Hematopoietic multipotent progenitor cell treated with erythropoietin and hydrocortisone succinate and interleukin-3 and kit ligand, for 15 days (in vitro differentiated cells): ENCODE results near the gene PRMT5.
A peak's percentile ranks its signal among the peaks of the same experiment; 100 is the strongest.

Experiments
- DNase-seq: peaks from one replicate; pipeline ENCODE4 v3.0.0-alpha.2; 2015; ENCODE audit warnings: low spot score

The PRMT5 gene

GRCh38 chr14:22875748-22876319, 53.3 kb downstream of the PRMT5 start:
- DNase-seq, result no peak

DNA sequence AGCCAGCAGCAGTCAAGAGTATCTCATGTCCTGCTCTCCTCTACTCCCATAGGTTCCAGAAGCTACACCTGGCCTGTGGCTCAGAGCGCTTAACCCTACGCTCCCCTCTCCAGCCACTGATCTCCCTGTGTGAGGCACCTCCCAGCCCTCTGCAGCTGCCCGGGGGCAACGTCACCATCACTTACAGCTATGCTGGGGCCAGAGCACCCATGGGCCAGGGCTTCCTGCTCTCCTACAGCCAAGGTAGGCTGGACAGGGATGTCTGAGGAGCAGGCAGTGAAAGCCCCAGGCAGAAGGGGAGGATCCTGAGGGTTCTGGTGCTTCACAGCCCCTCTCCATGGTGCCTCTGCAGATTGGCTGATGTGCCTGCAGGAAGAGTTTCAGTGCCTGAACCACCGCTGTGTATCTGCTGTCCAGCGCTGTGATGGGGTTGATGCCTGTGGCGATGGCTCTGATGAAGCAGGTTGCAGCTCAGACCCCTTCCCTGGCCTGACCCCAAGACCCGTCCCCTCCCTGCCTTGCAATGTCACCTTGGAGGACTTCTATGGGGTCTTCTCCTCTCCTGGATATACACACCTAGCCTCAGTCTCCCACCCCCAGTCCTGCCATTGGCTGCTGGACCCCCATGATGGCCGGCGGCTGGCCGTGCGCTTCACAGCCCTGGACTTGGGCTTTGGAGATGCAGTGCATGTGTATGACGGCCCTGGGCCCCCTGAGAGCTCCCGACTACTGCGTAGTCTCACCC, 54.0 kb downstream of the PRMT5 start:
- no peak for DNase-seq

- no peak for DNase-seq
These were observed 56.2 kb downstream of the PRMT5 start for GRCh38 chr14:22872833-22873520.

GRCh38 chr14:22872033-22872832, 56.9 kb downstream of the PRMT5 start:
- peak; percentile 88 for DNase-seq

GRCh38 chr14:22871224-22872032, 57.7 kb downstream of the PRMT5 start, which contains the start of gene LRP10:
LRP10 (plus strand) TSS chr14:22871740; CDS start chr14:22872304, 564 bp downstream.
- peak; percentile 89 for DNase-seq

- DNase-seq, result peak; percentile 70
These were observed 58.4 kb downstream of the PRMT5 start for GRCh38 chr14:22870811-22871223.
